AG04449 (cell line): ENCODE data around the gene BTG4.

Experiments used
- CTCF ChIA-PET: fragments of 350-600 bp; formaldehyde crosslinking; extraction: SDS; loops from one replicate; lab custom pipeline; 2021; ENCODE audit warnings: antibody characterized with exemption; lab: Yijun Ruan, JAX
- POLR2A ChIA-PET: fragments of 400-600, 350-600 bp; formaldehyde crosslinking; extraction: SDS; loops from one replicate; lab custom pipeline; 2020; ENCODE audit warnings: antibody characterized with exemption, inconsistent platforms; lab: Yijun Ruan, JAX
- DNase-seq: peaks from one replicate; pipeline ENCODE4 v3.0.0-alpha.2; 2010; ENCODE audit warnings: low read depth, low spot score
- H3K4me3 ChIP-seq: 2 replicates; pipeline ENCODE4 v1.5.1; 2011; ENCODE audit warnings: low read depth, mild to moderate bottlenecking, control low read depth, low read length
- CTCF ChIP-seq: IDR thresholded peaks from one replicate; pipeline ENCODE4 v1.5.1; 2011; ENCODE audit warnings: mild to moderate bottlenecking, moderate library complexity, low read length, control low read depth, inconsistent platforms; ENCODE audit not compliant: insufficient read depth; ENCODE audit errors: missing control alignments

BTG4 gene

DNA sequence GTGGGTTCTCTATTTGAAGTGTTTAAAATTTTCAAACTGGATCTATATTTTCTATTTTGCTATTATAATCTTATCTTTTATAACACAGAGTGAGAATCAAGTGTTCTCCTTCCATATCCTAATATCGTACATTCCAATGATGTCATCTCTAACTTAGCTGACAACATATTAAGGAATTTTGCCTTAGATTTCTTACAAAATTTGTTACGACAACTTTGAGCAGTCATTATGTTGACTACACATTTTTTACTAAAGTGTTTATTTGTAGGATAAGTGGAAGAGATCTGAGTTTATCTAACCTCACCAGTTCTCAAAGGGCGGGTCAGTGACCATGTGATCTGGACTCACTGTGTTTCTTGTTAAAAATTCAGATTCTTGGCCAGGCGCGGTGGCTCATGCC is 12.7 kb downstream of the BTG4 start:
- H3K4me3 ChIP-seq = no peak overlapping the region
- TF ChIP-seq CTCF = no peak
- DNase-seq = no peak
- POLR2A ChIA-PET = no interaction called here
- CTCF ChIA-PET = no interaction called here

- ChIA-PET CTCF (no interaction called here), POLR2A (no interaction called here)
- DNase-seq = no peak
- TF ChIP-seq CTCF = no peak
- H3K4me3 ChIP-seq = no peak overlapping the region
Observed at GRCh38 chr11:111494040-111494439, 18.1 kb downstream of the BTG4 start.

DNA sequence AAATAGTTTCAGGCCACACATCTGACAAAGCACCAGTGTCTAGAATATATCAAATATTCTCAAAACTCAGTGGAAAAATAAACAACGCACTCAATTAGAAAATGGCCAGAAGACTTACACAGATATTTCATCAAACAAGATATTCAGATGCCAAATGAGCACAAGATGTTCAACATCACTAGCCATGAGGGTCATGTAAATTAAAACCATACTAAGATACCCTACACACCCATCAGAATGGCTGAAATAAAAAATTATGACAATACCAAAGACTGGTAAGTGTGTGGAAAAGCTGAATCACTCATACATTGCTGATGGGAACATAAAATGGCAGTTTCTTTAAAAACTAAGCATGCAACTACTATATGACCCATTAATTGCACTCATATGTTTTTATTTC is 21.7 kb downstream of the BTG4 start:
- TF ChIP-seq CTCF = no peak
- H3K4me3 ChIP-seq = no peak overlapping the region
- no peak for DNase-seq
- ChIA-PET CTCF (no interaction called here), POLR2A (no interaction called here)

DNA sequence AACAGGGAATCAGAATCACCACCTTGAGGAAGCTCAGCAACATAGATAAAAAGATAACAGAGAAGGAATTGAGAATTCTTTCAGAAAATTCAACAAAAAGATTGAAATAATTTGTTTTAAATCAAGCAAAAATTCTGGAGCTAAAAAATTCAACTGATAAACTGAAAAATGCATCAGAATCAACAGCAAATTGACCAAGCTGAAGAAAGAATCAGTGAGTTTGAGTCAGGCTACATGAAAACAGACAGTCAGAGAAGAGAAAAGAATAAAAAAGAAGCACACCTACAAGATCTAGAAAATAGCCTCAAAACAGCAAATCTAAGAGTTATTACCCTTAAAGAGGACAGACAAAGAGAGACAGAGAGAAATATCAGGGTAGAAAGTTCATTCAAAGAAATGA is 28.8 kb downstream of the BTG4 start:
- TF ChIP-seq CTCF = no peak
- POLR2A ChIA-PET = no interaction called here
- H3K4me3 ChIP-seq = no peak overlapping the region
- CTCF ChIA-PET = interaction anchor here (1.2 kb wide), 1 partner anchor 12 kb away, joined by 3 read pairs; no protein-coding TSS in a partner anchor
- DNase-seq = no peak

DNA sequence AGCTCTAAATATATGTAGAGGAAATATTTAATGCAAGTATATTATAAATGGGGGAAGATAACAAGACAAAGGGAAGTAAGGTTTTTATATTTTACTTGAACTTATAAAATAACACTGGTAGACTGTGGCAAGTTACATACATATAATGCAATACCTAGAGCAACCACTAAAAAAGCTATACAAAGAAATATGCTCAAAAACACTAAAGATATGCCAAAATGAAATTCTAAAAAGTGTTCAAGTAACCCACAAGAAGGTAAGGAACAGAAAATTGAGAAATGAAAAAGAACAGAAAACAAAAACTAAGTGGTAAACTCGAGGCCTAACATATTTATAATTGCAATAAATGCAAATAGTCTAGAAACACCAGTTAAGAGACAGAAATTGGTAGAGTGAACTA is 32.5 kb downstream of the BTG4 start:
- ChIA-PET POLR2A (no interaction called here), CTCF (interaction anchor here (0.9 to 1.1 kb wide), 2 partner anchors 10 to 24 kb away, joined by 3 read pairs; no protein-coding TSS in a partner anchor)
- H3K4me3 ChIP-seq = no peak overlapping the region
- TF ChIP-seq CTCF = no peak
- DNase-seq = no peak

GRCh38 chr11:111477898-111478297 is 34.3 kb downstream of the BTG4 start:
- TF ChIP-seq CTCF = no peak
- DNase-seq = no peak
- CTCF ChIA-PET = no interaction called here
- no peak overlapping the region for H3K4me3 ChIP-seq
- POLR2A ChIA-PET = no interaction called here
